GM23248 (cell line): Measurements from ENCODE around the gene CLDN1.

Experiments
- EZH2 ChIP-seq: fragments of 200-600 bp; sonication (generic); IDR thresholded peaks from 2 replicates; pipeline ENCODE4 v1.6.1; 2018; ENCODE audit warnings: antibody characterized with exemption, mild to moderate bottlenecking; ENCODE audit not compliant: insufficient read depth, poor library complexity, severe bottlenecking
- EZH2phosphoT487 ChIP-seq: fragments of 200-600 bp; sonication (generic); IDR thresholded peaks from 2 replicates; pipeline ENCODE4 v1.6.1; 2018; ENCODE audit warnings: antibody characterized with exemption, moderate library complexity, mild to moderate bottlenecking, low read depth; ENCODE audit not compliant: insufficient read depth

DNA sequence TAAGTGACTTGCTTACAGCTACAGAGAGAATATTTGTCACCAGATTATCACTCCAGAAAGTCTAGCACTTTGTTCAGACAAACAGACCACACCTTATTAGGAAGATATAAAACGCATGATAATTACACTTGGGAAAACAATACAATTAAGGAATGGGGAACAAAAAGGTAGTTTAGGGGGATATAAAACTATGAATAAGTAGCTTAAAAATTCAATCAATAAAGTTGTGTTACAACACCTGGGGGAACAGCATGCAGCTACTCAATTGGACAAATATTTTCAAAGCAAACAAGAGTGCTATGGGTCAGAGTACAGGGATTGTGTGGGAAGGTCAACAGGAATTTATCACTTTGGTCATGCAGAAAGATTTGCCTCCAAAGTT lies 15.1 kb downstream of the CLDN1 start:
- TF ChIP-seq EZH2phosphoT487 (no peak), EZH2 (no peak)
